Measurements from ENCODE around the gene SLC12A4.

DNA sequence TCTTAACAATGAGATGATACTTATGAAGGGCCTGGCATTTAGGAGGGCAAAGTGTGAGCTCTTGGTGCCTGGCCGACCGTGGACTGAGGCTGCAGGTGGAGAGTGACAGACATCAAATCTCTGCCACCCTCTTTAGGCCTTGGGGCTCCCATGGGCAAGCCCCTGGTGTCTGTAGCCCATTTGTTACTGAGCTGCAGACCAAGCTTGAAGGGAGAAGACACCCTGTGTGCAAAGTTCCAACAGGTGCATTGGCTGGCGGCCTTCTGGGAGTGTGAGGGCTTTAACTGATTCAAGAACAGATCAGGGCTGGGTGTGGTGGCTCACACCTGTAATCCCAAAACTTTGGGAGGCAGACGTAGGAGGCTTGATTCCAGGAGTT lies 36.0 kb downstream of the SLC12A4 start:
- TF ChIP-seq, protein P1, sequence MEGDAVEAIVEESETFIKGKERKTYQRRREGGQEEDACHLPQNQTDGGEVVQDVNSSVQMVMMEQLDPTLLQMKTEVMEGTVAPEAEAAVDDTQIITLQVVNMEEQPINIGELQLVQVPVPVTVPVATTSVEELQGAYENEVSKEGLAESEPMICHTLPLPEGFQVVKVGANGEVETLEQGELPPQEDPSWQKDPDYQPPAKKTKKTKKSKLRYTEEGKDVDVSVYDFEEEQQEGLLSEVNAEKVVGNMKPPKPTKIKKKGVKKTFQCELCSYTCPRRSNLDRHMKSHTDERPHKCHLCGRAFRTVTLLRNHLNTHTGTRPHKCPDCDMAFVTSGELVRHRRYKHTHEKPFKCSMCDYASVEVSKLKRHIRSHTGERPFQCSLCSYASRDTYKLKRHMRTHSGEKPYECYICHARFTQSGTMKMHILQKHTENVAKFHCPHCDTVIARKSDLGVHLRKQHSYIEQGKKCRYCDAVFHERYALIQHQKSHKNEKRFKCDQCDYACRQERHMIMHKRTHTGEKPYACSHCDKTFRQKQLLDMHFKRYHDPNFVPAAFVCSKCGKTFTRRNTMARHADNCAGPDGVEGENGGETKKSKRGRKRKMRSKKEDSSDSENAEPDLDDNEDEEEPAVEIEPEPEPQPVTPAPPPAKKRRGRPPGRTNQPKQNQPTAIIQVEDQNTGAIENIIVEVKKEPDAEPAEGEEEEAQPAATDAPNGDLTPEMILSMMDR (conservative IDR thresholded peaks at IDR 0.05; ENCODE audit: low read depth in 2 of 2) = no peak
- TF ChIP-seq CREB1 (CRISPR knock-in tag; IDR thresholded peaks at IDR 0.05; ENCODE audit: low read depth) (no peak), POLR2AphosphoS5 (IDR thresholded peaks at IDR 0.05; ENCODE audit: low read depth) (no peak)
